CD1c-positive myeloid dendritic cell (primary cell): ENCODE data around the gene SURF4.
"Not testable (repeated sequence)": the region's sequence is repeated elsewhere in the genome, so short reads cannot be mapped to it uniquely, and the experiment has no call there.

ENCODE experiments used
- DNase-seq: peaks from one replicate; pipeline ENCODE4 v3.0.0-alpha.2; 2016; ENCODE audit errors: extremely low spot score

The SURF4 gene

DNA sequence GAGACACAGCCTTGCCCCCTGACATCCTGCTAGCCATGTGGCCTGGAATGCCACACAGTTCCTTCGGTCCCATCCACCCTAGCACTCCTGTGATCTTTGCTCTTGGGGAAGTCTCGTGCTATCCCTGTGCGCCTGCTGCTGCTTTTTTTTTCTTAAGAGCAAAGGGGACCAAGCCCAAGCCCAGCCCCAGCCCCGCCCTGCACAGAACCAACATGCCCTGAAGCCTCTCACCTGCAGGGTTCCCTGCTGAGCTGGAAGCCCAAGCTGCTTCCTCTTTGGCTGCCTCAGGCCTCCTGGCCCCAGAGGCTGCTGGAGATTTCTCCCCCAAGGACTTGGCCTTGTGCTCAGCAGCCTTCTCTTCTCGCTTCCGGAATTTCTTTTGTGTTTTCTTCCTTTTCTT, 41.7 kb downstream of the SURF4 start:
- no peak for DNase-seq

DNA sequence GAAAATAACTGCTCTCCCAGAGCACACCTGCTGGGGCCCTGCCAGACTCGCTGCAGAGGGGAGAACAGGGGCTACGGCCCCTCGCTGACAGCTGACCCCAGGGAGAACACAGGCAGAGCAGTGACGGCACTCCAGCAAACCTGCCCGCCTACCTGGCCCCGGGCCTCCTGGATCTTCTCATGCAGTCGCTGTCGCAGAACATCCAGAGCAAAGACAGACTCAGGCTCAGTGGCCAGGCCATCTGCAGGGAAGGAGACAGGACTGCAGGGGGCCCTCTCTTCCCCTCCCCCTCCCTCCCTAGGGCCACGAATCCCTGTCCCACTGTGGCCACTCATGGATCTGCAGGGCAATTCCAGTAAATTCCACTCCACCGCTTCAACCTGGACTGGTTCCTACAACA, 42.3 kb downstream of the SURF4 start:
- no peak for DNase-seq

DNA sequence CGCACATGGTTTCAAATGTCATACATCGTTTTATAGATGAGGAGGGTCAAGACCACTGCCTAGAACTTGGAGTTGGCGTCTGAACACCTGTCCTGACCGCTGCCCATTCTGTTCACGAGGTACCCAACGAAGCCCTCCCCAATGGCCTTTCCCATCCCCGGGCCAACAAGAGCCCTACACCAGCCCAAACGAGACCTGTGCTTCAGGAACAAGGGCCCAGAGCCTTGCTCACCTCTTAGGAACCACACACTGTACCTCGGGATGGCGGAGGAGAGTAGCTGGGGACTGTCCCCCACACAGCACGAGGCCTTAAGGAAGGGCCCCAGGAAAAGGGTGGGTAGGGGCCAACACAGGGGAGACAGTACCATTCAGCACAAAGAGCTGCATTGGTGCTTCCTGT, 42.8 kb downstream of the SURF4 start:
- DNase-seq: no peak

DNA sequence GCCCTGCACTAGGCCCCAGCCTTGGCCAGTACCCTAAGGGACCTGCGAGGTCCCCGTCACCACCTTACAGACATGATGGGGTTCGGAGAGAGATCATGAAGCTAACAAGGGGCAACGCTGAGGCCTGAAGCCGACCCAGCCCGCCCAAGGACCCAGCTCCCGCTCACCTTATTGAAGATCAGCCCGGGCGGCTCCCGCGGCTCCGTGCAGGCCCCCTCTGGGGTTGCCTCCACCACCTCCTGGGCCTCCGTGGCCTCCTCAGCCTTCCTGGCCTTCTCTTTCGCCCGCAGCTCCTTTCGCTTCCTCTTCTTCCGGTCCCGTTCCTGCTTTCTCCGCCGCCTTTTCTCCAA, 43.5 kb downstream of the SURF4 start:
- no peak for DNase-seq

DNA sequence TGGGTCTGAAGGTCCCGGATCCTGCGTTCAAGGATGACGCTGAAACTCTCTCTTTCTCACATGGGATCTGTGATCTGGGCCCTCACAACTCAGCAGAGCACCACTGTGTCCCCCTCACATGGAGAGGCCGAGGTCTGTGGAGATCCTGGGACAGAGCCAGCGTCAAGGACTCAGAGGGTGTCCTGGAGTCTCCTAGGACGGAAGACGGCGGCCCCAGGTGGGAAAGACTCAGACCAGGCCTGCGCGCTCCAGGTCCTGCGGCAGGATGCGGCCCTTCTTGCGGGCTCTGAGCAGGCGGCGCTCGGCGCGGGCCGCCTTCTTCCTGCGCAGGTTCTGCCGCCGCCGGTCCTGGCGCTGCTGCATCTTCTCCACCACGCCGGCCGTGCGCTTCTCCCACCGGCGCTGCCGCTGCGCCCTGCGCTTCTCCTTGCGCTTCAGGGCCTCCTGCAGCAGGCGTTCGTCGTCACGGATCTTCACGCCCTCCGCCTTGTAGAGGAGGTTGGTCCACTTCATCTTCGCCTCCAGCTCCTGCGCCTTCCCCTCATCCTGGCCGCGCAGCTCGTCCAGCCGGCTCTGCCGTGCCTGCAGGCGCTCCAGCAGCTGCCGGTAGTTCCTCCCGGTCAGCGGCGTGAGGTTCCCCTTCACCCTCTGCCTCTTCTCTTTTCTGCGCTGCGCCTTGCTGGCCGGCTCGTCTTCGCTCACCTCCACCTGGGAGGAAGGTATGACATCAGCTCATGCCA, 44.0 kb downstream of the SURF4 start:
- DNase-seq: no peak

DNA sequence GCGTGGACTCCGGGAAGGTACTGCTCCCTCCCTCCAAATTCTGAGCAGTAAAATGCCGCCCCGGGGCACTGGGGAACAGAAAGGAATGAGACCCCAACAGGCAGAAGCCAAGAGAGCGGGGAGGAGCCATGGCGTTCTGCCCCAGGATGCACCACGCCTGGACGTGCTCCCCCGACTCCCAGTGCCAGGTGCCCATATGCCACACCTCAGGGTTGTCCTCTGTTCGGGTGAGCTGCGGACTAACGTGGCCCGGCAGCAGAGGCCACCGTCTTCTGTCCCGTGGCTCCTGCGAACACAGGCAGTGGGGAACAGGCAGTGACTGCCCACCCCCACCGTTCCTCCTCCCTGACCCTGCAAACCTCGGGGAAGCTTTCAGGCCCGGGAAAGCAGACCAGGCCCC, 44.6 kb downstream of the SURF4 start:
- DNase-seq: no peak

DNA sequence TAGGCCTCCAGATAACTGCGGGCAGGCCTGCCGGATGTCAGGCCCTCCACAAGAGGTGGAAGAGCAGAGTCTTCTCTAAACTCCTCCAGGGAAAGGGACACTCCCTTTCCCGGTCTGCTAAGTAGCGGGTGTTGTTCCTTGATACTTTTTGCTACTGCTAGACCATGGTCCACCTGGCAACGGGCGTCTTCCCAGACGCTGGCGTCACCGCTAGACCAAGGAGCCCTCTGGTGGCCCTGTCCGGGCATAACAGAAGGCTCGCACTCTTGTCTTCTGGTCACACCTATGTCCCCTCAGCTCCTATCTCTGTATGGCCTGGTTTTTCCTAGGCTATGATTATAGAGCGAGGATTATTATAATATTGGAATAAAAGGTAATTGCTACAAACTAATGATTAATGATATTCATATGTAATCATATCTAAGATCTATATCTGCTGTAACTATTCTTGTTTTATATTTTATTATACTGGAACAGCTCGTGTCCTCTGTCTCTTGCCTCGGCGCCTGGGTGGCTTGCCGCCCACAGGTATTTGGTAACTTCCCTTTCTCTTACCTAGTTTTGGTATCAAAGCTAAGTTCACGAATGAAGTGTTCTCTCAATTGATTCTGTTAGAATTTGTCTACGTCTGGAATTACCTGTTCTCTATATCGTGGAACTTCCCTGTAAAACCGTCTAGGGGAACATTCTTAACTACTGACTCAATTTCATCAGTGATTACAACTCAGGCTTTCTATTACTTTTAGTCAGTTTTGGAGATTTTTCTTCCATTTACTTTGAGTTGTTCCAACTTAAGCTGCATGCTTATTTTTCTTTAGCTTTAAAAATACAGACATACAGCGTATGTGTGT, 46.3 kb downstream of the SURF4 start:
- DNase-seq: peak; percentile 12

DNA sequence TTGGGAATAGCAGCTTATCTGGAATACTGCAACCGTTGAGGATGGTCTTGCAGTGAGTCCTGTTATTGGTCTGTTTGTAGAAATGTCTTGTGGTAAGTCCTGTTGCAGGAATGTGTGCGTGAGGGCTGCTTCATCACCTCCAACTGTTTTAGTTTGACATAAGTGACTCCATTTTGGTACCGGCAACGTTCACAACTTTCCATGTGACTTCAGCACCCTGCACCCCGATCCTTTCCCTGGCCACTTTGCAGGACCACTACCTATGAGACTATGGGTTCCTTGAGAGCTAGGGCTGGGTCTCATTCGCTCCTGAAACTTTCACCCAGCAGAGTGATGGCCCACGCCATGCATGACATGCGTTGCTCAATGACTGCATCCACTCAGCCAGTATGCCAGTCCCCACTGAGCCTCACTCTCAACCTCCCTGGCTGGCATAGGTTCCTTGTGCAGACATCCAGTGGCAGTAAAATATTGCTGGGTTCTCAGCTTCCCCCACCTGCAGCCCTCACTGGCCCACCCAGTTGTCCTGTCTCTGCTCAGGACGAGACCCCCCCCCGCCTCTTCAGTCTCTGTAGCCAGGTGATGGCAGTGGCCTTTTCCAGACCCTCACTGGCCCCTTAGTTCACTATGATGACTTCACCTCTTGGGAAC, 47.9 kb downstream of the SURF4 start:
- DNase-seq: no peak

DNA sequence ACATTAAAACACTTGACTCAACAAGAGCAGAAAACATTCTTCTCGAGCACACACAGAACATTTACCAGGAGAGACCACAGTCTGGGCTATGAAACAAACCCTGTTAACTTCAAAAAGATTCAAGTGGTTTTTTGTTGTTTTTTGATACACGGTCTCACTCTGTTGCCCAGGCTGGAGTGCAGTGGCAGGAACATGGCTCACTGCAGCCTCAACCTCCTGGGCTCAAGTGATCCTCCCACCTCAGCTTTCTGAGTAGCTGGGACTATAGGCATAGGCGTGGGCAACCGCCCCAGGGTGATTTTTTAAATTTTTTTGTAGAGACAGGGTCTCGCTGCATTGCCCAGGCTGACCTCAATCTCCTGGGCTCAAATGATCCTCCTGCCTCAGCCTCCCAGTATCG, 48.8 kb downstream of the SURF4 start:
- not testable (repeated sequence) for DNase-seq

DNA sequence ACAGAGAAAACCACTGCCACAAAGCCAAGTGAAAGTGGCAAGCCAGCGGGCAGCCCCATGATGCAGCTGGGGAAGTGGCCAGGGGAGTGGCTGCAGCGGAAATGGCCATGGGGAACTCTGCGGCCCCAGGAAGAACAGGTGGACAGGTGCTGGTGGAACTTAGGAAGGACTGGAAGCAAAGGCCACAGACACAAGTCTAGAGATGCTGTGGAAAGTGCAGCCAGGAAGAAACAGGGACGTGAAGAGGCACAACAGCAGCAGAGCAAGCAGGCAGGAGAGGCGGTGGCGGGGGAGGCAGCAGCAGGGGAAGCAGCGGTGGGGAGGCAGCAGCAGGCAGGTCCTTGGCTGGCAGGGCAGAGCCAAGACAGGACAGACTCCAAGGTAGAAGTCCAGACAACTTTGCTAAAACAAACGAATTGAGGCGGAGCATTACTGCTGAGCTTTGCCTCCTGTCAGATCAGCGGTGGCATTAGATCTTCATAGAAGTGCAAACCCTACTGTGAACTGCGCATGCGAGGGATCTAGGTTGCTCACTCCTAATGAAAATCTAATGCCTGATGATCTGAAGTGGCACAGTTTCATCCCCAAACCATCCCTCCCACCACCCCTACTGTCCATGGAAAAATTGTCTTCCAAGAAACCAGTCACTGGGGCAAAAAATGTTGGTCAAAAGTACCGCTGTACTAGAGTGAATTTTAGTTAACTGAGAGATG, 51.7 kb downstream of the SURF4 start:
- no peak for DNase-seq

DNA sequence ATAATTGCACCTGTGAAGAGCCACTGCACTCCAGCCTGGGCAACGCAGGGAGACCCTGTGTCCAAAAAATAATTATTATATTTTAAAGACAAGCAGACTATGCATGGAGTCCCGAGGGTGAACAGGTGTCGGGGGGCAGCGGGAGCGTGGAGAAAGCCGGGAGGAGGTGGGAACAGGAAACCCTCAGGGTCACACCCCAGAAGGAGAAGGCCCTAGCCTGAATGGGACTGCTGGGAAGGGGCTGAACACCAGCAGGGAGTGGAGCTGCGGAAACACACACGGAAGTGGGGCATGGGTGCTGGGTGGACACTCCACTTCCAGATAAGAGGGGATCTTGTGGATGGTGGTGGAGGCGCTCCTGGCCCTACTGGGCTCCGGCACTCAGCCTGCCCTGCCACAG, 52.6 kb downstream of the SURF4 start:
- no peak for DNase-seq

DNA sequence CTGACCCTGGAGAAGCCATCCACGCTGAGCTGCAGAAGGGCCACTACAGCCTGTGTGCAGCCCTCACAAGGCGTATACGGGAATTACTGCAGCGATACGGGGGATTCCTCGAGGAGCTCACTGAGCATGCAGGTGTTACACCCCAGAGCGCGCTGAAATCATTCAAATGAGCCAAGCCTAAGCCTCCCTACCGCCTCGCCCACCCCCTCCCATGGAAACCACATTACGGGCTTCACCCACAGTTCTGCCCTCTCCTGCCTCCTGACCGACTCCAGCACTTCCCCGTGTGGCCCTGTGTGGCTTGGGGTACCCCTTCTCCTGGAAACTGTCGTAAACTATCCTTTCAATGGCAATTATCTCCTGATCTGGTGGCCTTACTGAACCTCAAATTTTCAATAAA, 53.2 kb downstream of the SURF4 start:
- no peak for DNase-seq

DNA sequence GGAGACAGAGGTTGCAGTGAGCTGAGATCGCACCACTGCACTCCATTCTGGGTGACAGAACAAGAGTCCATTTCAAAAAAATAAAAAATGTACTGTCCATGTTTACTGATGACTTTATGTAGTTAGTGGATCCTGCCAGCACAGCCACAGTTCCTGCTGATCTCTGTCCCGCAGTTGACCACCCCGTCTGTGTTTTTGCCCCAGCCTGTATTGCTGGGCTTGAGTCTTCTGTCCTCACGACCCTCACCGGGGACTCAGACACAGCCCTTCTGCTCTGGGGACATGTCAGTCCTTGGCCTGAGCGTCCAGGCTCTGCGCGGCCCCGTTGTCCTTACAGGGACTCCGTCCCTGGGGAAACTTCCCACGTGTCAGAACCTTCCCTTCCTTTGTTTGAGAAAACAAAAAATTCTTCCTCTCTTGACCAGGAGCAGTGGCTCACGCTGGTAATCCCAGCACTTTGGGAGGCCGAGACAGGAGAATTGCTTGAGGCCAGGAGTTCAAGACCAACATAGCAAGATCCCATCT, 54.4 kb downstream of the SURF4 start:
- DNase-seq: no peak

DNA sequence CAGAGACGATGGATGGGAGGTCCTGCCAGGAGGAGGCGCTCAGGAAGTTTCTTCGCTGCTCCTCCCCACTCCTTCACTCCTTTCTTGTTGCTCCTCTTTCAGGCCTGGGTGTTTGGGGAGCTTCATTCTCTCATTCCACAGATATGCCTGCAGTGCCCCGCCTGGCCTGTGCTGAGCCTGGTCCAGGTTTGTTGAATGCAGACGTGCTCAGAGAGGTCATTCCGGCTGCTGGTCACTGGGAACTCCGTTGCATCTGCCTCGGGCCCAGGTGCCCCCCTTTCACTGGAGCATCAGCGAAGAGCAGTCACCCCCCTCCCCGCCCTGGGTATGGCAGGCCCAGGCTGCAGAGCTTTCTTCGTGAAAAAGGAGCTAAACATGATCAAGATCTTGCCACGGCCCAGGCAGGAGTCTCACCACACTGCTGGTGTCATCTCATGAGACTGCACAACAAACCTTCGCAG, 55.4 kb downstream of the SURF4 start:
- no peak for DNase-seq

DNA sequence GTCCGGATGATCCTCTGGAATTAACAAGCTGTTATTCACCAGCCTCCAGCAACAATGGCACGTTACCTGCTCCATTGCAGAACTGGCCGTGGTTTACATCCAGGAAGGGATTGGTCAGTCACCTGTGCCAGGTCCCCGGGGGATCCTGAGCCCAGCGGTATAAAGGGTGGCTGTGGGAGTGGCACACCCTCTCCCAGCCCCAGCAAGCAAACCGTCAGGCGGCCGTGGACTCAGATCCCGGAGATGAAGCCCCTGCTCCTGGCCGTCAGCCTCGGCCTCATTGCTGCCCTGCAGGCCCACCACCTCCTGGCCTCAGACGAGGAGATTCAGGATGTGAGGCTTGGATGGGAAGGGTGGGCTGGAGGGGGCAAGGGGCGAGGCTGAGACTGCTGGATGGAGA, 58.3 kb downstream of the SURF4 start:
- not testable (repeated sequence) for DNase-seq

DNA sequence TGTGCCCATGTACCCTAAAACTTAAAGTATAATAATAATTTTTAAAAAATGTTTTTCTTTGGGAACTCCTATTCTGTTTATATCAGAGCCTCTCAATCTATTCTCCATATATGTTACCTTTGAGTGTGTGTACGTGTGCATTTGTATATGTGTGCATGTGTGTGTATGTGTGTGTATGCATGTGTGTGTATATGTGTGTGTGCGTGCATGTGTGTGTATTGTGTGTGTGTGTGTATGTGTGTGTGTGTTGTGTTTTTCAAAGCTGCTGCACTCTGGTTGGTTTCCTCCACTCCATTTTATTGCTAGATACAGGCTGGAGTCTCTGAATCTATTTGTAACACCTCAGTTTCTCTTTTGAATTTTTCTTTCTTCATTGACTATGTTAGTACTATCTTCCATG, 59.9 kb downstream of the SURF4 start:
- DNase-seq: no peak
